Placental epithelial cell (primary cell): ENCODE measurements around the gene OR9I1. TPM values are rescaled to one million over a fixed set of nuclear protein-coding genes. Genes with fewer than 3 reads are reported as not detected.

ENCODE experiments used
- total RNA-seq: library from RNA; depleted of rRNA; stranded (reverse); fragments of >200 nt; gene quantifications from 2 replicates; pipeline ENCODE4 v1.2.3, GENCODE V29; 2012

OR9I1 gene
- not detected in 2 replicates for total RNA-seq

GRCh38 chr11:58125469-58125868 lies at the start of gene OR9I1:
Gene OR9I1 (minus strand): TSS chr11:58125530. CDS start chr11:58119444, 6,086 bp downstream.

Other genes with a start within 250 kb of the OR9I1 start
- gene OR9Q1, start 101.6 kb downstream of the OR9I1 start, total RNA-seq = not detected in 2 replicates
- not detected in 2 replicates for gene OR6Q1, start 94.6 kb downstream of the OR9I1 start, total RNA-seq
- not detected in 2 replicates for gene OR9Q2, start 63.5 kb upstream of the OR9I1 start, total RNA-seq
- gene OR1S2, start 78.6 kb upstream of the OR9I1 start, total RNA-seq = not detected in 2 replicates
- gene OR1S1, start 87.2 kb upstream of the OR9I1 start, total RNA-seq = not detected in 2 replicates
- not detected in 2 replicates for gene OR10Q1, start 103.4 kb upstream of the OR9I1 start, total RNA-seq
- gene OR10W1, start 142.7 kb upstream of the OR9I1 start, total RNA-seq = not detected in 2 replicates
- not detected in 2 replicates for gene OR5B17, start 233.5 kb upstream of the OR9I1 start, total RNA-seq